H1 (cell line): ENCODE results near the gene DNAJC5G.

Experiments
- ATF3 ChIP-seq: IDR thresholded peaks from 2 replicates; pipeline ENCODE4 v1.6.1; 2011; ENCODE audit warnings: low read depth, mild to moderate bottlenecking, low read length; ENCODE audit not compliant: insufficient read depth
- CBX5 ChIP-seq: fragments of 300-800, 300-1000 bp; sonication (generic); IDR thresholded peaks from 2 replicates; pipeline ENCODE4 v1.7.1; 2016; ENCODE audit warnings: antibody characterized with exemption, low read length, low read depth
- CBX8 ChIP-seq: fragments of 300-800, 300-1000 bp; sonication (generic); IDR thresholded peaks from 2 replicates; pipeline ENCODE4 v1.7.1; 2016; ENCODE audit warnings: low read depth, low read length, borderline replicate concordance
- CTCF ChIP-seq, 3 experiments: IDR thresholded peaks; 1 replicate in 2 of 3; 2 replicates in 1 of 3; pipeline versions ENCODE4 v1.5.1 to v1.6.1; 2011; ENCODE audit warnings: low read length in 3 of 3, mild to moderate bottlenecking in 3 of 3, inconsistent platforms in 2 of 3, low read depth in 1 of 3, moderate library complexity in 1 of 3; ENCODE audit not compliant: insufficient read depth in 1 of 3; ENCODE audit errors: control extremely low read depth in 1 of 3
- KDM1A ChIP-seq: fragments of 200-600, 300-600 bp; sonication (generic); IDR thresholded peaks from 2 replicates; pipeline ENCODE4 v1.7.1; 2016; ENCODE audit warnings: mild to moderate bottlenecking, low read length, borderline replicate concordance
- YY1 ChIP-seq: IDR thresholded peaks from 2 replicates; pipeline ENCODE4 v1.6.1; 2011; ENCODE audit warnings: low read depth, mild to moderate bottlenecking, low read length
- TF ChIP-seq, protein P1 (sequence below): IDR thresholded peaks from 2 replicates; pipeline ENCODE4 v1.6.1; 2012; ENCODE audit warnings: low read length, inconsistent platforms

- TF ChIP-seq, protein P1, sequence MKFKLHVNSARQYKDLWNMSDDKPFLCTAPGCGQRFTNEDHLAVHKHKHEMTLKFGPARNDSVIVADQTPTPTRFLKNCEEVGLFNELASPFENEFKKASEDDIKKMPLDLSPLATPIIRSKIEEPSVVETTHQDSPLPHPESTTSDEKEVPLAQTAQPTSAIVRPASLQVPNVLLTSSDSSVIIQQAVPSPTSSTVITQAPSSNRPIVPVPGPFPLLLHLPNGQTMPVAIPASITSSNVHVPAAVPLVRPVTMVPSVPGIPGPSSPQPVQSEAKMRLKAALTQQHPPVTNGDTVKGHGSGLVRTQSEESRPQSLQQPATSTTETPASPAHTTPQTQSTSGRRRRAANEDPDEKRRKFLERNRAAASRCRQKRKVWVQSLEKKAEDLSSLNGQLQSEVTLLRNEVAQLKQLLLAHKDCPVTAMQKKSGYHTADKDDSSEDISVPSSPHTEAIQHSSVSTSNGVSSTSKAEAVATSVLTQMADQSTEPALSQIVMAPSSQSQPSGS: no peak
- TF ChIP-seq KDM1A: no peak
- no peak for TF ChIP-seq CTCF (IDR thresholded peaks at IDR 0.05; ENCODE audit: control extremely low read depth in 1 of 3, insufficient read depth in 1 of 3, low read depth in 1 of 3, low read length in 3 of 3)
- TF ChIP-seq YY1: no peak
- no peak for TF ChIP-seq CBX5
- no peak for TF ChIP-seq CBX8
- no peak for TF ChIP-seq ATF3
Measured at GRCh38 chr2:27280826-27281225, 5.6 kb downstream of the DNAJC5G start.
